HG03280 (cell line): ENCODE measurements around the gene MVB12A.

ENCODE experiments used
- ATAC-seq: cut with Tn5 transposase; IDR thresholded peaks from one replicate; pipeline ENCODE4 v1.9.1; 2021; ENCODE audit warnings: mild to moderate bottlenecking, moderate library complexity; ENCODE audit not compliant: unreplicated experiment

Gene MVB12A

DNA sequence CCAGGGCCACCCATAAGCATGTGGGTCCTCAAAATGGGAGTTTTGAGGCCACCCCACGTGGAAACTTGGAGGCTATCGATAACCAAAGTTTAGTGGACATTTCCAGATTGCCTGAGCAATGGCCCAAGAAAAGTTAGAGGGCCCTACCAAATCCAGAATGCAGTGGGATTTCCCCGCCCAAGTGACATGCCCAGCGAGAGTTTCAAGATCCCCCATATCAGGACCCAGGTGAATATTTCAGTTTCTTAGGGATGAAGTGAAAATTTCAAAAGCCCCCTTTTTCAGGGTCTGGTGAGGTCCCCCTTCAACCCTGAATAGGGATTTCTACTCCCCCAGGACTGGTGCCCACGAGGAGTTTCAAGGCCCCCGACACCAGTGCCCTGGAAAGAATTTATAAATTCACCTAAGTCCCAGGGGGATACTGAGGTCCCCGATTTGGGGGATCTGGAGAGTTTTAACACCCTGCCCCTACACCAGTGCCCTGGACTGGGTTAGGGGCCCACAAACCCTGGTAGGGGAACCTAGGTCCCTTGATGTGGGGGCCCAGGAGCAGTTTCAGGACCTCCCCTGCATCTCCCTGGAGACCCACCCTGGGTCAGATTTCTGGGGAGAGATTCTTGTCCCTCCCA lies 15.1 kb upstream of the MVB12A start:
- no peak for ATAC-seq

DNA sequence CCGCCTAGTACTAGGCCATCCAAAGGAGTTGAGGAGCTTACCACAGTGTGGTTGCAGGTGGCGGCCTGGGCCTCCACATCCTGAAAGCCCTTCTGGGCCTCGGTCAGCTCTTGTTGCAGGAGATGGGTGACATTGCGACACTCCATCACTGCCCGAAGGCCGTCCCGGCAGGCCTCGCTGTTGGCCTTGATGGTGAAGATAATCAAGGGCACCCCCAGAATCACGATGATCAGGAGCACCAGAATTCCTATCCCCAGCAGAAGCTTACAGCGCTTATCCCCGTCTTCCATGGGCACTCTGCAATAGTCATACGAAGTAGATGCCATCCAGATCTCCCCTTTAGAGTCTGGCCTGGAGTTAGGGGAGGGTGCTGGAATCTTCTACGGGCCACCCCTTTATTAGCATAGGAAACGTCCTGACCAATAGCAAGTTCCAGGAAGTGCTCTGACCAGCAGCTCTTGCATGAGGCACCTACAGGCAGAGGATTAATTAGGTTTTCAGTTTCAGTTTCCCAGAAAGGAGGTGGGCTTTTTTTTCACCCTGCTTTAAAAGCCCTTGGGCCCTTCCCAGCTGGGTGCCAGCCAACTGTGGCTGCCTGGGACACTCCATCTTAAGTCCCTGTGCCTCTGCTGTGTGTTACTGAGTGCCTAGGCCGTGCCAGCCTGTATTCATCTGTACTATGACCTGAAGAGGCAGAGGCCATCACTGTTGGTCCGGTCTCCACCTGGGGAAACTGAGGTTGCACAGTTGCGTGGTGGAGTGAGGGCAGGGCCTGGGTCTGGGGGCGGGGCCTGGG lies 14.4 kb upstream of the MVB12A start, which contains the start of gene BST2:
BST2 (minus strand) TSS at position 381 of the 796 bp plus-strand sequence; CDS start at position 326, 55 bp downstream.
- ATAC-seq: peak; percentile 84

DNA sequence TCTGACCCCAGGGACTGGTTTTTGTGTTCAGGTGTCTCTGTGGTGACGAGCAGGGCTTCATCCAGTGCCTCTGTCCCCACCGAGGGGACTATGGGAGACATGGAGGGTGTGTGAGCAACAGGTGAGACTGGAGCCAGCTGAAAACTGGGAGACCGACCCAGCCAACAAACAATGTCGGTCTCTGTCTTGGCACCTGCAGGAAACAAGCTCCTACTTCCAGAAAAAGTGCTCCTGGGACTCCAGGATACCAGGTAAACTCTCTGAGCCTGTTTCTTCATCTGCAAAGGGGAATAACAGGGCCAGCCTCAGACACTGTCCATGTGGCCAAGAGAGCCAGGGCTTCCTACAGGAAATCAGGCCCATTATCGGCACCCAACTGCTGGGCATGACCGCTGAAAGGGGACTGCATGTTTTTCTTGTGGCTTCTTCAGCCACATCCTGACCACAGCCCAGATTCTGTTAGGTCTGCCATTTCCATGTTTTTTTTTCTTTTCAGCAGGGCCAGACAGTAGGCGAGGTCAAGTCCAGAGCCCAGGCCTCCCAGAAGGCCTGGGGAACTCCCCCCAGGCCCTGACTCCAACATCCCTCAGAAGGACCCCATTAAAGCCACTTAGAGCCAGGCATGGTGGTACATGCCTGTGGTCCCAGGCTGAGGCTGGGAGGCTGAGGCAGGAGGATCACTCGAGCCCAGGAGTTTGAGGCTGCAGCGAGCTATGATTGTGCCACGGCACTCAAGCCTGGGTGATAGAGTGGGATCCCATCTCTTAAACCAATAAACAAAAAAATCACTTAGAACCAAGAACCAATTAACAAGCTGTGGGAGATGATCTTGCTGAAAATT lies 13.6 kb upstream of the MVB12A start:
- ATAC-seq: peak; percentile 16

DNA sequence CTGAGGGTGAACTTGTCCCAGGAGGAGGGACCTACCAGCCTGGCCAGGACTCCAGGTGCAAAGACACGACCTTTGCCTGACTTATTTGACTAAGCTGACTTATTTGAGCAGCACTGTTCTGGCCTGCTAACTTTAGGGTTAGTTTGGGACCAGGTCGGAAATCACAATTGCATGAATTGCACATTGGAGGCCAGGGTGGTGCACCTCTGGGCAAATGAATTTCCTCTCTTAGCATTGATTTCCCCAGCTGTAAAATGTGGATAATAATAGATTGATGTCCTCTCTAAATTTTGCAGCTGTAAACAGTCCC lies 13.0 kb upstream of the MVB12A start:
- ATAC-seq: no peak

DNA sequence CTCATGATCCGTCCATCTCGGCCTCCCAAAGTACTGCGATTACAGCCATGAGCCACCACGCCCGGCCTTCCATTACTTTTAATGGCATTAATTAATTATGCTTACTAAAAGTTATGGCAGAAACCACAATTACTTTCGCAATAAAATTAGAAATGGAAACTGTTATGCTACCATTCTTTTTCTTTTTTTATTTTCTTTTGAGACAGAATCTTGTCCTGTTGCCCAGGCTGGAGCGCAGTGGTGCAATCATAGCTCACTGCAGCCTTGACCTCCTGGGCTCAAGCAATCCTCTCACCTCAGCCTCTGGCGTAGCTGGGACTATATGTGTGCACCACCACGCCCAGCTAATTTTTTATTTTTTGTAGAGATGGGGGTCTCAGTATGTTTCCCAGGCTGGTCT lies 9.9 kb upstream of the MVB12A start:
- ATAC-seq: no peak

DNA sequence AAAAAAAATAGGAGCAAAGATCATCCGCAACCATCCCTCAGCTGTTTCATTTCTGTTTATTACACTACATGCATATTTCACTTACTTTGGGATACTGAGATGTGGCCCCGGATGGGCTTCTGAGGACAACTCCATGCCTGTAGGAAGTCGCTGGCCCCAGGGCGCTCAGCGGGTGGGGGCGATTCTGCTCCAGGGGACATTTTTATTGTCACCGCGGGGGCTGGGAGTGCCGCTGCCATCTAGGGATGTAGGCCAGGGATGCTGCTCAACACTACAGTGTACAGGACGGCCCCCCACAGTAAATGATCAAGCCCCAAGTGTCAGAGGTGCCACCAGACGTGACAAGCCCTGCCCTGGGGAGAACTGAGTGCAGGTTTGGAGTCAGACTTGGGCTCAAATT lies 8.0 kb upstream of the MVB12A start:
- no peak for ATAC-seq

DNA sequence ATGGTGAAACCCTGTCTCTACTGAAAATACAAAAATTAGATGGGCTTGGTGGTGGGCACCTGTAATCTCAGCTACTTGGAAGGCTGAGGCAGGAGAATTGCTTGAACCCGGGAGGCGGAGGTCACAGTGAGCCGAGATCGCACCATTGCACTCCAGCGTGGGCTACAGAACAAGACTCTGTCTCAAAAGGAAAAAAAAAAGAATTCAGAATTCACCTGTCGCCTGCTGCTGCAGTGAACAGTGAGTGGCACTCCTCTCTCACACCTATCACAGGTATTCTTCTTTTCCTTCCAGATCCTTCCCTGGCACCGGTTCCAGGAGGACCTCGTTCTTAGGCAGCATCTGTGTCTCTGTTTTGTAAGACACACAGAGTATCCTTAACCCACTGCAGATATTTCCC lies 5.8 kb upstream of the MVB12A start:
- ATAC-seq: no peak

DNA sequence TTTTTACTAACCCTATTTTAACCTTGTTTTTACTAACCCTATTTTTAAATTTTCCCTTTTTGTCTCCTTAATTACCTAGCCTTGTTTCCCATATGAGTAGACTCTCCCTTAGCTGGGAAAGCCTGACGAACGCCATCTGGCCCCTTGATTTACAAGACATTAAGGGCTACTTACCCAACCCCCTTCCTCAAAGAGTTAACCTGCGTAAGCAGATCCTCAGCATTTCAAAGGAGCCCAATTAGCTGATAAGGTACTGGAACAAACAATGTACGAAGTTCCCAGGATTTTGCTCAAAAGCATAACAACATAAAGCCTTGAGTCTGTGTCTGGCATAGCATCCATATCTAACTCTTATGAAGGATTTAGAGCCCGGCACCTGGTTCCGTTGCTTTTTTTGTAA lies 4.7 kb upstream of the MVB12A start:
- ATAC-seq: no peak

DNA sequence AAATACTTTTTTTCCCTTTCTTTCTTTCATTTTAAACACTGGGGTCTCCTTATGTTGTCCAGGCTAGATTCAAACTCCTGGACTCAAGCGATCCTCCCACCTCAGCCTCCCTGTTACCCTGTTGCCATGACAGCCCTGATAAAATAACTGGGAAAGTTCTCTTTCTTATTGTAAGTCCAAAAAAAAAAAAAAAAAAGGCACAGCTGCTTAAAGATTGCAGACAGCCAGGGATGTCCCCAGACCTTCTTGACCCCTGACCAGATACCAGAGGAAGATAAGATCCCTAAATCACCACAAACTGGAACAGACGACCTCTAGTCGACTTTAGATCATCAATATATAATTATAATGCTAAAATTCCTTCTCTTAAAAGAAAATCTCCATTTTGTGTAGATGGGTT lies 1.1 kb upstream of the MVB12A start:
- no peak for ATAC-seq

DNA sequence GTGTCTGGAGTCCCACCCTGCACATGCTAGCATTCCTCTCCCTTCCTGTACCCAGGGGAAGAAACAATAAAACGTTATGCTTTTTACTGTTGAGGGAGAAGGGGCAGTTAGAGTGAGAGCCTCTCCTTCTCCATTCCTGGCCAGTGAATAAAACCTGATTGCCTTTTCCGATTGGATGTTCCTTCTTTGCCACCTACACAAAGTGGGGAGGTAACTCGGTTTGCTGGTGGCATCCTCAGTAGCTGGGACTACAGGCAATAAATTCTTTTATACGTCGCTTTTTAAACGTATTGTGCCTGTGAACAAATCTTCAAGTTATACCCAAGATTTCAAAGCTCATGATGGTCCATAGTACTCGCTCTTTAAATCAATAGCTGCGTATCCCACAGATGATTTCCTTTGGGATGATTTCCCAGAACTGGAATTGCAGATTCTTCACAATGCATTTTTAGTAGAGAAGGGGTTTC lies 660 bp upstream of the MVB12A start:
- ATAC-seq: no peak

DNA sequence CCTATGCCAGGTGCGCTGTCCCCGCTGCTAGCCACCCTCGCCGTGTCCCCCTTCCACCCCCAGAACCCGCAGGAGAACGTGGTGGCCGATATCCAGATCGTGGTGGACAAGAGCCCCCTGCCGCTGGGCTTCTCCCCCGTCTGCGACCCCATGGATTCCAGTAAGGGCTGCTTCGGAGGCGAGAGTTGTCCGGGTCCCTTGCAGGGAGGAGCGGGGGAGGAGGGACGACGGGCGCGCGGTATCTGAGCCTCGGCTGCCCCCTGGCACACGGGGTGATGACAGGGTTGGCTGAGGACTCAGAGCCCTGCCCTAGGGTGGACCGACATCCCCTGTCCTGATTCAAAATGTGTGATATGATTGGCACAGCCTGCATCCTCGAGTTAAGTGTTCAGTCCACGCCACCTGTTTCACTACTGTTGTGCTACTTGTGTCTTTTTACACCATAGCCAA lies 653 bp downstream of the MVB12A start:
- ATAC-seq: no peak

DNA sequence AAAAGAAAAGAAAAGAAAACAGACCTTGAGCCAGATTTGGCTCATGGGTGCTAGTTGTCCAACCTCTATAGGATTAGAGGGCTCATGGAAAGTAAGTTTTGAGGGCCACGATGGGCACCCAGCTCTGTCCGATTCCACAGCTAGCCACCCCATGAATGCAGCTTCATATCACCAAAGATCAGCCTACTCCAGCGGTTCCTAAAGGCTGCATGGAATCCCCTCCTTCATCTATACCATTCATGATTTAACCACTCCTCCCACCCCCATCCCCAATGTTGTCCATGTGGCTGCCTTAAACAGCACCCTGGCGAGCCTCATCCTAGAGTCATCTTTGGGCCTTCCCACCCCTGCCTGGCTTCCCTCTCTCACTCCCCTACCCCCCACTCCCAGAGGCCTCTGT lies 2.1 kb downstream of the MVB12A start:
- no peak for ATAC-seq

DNA sequence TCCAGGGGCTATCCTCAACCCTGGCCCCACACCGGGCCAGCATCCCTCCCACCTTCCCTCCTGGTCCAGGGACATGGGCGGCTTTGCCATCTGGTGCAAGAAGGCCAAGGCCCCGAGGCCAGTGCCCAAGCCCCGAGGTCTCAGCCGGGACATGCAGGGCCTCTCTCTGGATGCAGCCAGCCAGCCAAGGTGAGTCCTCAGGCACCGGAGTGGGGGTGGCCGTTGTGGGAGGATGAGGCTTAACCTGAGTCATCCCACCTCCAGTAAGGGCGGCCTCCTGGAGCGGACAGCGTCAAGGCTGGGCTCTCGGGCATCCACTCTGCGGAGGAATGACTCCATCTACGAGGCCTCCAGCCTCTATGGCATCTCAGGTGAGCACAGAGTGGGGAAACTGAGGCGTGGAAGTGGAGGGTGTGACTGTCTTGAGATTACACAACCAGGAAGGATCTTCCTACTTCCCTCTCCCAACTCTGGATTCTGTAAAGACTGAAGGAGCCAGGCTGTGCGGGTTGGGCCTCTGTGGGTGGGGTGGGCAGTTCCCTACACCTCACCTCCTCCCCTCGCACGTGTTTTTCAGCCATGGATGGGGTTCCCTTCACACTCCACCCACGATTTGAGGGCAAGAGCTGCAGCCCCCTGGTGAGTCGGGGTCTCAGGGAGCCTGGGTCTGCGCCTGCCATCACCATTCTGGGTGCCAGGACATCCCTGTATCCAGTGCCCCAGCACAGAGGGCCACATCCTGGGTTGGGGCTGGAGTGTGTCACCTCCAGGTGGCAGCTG lies 3.8 kb downstream of the MVB12A start:
- no peak for ATAC-seq

DNA sequence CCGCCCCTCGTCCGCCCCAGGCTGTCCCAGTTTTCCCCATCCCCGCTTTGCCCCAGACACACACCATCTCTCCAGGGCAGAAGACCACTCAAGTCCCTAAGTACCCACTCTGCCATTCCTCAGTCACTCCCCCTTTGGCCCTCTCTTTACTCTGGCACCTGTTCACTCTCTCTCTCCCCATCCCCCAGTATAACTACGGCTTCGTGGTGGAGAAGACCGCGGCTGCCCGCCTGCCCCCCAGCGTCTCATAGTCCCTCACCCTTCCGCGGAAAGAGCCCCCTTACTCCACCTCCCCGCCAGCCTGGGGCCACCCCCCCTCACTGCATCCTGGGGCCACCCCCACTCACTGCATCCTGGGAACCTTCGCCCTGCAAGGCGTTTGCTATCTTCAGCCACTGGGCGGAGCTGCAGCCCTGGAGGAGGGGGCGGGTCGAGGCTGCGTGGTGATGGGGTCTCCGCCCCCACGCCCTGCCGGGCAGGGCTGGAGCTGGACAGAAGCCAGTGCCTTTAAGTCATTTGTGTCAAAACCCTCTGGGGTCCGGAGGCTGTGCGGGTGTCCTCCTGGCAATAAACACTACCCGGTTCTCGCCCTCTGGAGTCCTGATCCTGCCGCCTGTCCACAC lies 5.0 kb downstream of the MVB12A start:
- ATAC-seq: no peak

DNA sequence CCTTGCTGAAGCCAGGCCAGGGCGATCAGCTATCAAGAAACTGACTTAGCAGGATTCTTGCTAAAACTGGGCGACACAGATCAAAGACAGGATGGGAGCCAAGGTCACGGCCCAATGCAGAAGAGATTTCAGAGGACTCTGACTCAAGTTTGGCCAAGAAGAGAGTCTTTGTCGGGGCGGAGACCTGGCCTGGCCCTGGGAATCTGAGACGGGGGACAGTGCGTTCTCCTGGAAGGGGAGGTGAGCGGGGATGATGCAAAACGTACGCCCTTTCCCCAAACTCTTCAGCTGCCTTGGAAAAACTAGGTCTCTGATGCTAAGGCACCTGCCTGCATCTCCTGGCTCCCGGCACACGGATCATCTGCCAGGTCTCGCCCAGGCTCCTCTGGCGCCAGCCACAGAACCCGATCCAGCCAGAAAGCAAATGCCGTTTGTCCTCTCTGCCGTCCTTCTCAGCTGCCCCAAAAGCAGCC lies 9.8 kb downstream of the MVB12A start:
- no peak for ATAC-seq

DNA sequence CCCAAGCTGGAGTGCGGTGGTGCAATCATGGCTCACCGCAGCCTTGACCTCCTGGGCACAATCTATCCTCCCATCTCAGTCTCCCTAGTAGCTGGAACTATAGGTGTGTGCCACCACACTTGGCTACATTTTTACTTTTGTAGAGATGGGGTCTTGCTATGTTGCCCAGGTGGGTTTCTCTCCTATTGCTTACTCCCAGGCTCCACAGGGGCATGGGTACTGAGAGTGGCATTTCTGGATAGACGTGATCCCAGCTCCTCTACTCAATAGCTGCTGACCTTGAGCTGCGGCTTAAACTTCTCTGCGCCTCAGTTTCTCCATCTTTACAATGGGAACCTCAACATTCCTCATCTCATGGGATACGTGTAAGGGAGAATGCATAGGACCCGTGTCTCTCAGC lies 11.6 kb downstream of the MVB12A start:
- no peak for ATAC-seq

DNA sequence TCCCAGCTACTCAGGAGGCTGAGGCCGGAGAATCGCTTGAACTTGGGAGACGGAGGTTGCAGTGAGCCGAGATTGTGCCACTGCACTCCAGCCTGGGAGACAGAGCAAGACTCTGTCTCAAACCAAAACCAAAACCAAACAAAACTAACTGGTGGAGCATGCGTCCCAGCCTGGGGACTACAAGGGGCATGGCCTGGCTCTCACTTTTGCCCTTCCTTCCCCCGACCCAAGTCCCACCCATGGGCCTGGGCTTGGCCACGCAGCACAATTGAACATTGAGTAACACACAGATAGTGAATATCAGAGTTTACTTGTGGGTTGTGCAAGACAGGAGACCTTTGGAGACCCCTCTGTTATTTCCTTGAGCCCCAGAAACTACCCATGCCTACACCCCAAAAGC lies 15.4 kb downstream of the MVB12A start:
- ATAC-seq: no peak

DNA sequence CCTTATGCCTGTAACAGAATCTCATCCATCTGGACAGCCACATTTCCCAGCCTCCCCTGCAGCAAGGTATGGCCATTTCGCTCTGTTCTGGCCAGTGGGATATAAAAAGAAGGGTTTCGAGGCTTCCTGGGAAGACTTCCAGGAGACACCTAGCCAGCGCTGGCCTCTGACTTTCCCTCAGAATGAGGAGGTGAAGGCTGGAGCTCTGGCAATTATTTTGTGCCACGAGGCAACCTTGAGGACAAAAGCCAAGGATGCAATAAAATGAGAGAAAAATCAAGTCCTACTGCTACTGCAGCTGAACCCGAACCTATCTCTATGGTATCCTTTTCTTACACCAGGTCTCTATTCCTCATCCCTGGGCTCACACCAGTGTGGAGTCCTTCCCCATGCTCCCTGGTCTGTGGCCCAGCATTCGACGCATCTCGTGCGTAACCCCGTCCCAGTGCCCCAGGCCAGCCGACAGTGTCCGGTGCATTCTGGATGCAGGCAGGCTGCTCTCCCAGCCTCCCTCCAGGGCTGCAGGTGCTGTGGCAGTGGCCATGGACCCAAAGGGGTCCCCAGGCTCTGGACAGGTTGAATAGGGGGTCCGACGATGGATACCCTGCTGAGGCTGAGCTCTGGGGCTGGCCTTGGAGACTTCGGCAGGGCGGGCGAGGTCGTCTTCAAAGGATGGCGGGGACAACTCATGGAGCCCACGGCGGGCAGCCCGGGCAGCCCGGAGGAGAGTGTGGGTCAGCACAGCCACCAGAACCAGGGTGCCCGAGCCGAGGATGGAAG lies 16.4 kb downstream of the MVB12A start:
- ATAC-seq: no peak

DNA sequence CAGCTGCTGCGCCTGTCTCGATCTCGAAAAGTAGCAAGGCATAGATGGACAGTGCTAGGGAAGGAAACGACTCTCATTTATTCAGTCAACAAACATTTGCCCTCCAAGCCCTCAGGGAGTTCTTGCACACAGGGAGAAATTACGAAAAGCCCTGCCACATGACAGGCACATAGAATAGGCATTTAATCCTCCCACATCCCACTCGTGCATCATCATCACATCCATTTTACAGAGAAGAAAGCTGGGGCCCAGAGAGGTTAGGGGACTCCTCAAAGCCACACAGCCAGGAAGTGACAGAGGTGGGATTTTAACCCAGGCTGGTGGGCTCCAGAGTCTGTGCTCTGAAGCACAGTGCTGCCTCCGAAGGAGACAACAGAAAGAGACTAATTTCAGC lies 17.0 kb downstream of the MVB12A start:
- ATAC-seq: no peak
